GM19455 (cell line): ENCODE data around the gene CCDC7.

Experiments
- ATAC-seq: cut with Tn5 transposase; IDR thresholded peaks from one replicate; pipeline ENCODE4 v1.9.1; 2021; ENCODE audit not compliant: unreplicated experiment

CCDC7 gene

GRCh38 chr10:32923849-32924248 is 477.9 kb downstream of the CCDC7 start:
- no peak for ATAC-seq
